NCI-H748 (cell line): ENCODE results near the gene ANKRD11.
"Not testable (repeated sequence)": the region's sequence is repeated elsewhere in the genome, so short reads cannot be mapped to it uniquely, and the experiment has no call there.

ENCODE experiments used
- DNase-seq: peaks from one replicate; lab custom pipeline; 2025; ENCODE audit not compliant: unreplicated experiment; lab: John Stamatoyannopoulos, UW

Gene ANKRD11

GRCh38 chr16:89318871-89319630 lies 171.3 kb downstream of the ANKRD11 start:
- no peak for DNase-seq

DNA sequence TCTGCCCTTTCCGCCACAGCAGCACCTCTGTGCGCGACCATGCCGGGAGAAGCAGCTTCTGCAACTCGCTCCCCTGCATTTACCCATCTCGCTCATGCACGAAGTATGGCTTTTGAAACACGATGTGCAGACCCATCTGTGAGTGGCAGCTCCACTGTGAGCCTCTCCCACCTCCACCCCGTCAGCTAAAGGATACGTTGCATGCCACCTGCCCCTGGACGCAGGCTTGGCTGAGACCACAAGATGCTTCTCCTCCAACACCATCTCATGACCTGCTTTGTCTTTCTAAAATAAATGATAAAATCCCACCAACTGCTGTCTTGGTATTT lies 172.0 kb downstream of the ANKRD11 start:
- no peak for DNase-seq

GRCh38 chr16:89317729-89318429 lies 172.5 kb downstream of the ANKRD11 start:
- no peak for DNase-seq

DNA sequence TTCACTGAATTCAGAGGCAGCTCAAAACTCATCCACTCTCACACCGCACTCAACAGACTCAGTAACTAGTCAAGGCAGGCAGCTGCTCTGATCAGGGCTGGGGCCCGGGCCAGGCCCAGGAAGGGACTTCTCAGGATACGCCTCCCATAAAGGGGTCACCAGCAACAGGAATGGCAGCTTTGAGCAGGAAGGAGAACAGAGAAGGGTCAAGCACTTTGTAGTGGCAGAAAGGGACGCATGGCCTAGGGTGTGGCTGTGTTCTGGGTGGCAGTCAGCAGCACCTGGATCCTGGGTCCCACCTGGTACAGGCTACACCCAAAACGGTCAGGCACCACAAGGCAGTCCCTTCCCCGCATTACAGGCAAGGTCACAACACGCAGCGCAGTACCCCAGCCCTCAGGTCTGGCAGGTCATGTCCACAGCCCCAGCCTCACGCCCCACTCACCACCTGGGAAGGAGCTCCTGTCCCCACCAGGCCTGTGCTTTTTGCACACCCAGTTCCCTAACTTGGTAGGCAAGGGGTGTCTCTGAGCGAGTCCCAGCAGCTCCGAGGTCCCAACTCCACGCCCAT lies 173.2 kb downstream of the ANKRD11 start:
- DNase-seq, result no peak

GRCh38 chr16:89316701-89317100 lies 173.7 kb downstream of the ANKRD11 start:
- no peak for DNase-seq

- no peak for DNase-seq
These were observed 174.4 kb downstream of the ANKRD11 start for GRCh38 chr16:89315791-89316581.

DNA sequence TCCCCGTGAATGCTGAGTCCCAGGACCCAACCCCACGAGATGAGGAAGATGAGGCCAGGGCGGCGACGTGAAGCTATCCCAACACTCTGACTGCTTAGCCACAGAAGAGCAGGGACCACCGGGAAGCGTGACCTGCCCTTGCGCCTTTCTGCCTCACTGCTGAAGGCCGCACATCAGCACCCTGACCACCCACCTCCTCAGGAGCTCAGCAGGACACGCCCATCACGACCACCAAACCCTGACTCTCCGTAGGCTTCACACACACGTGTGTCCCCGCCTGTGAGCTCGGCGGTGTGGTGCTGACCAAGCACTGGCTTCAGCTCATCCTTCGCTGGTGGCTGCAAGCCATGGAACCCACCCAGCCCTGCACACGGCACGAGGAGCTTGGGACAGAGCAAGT lies 175.1 kb downstream of the ANKRD11 start:
- DNase-seq, result no peak

- DNase-seq, result no peak
These were observed 175.5 kb downstream of the ANKRD11 start for GRCh38 chr16:89314854-89315253.

DNA sequence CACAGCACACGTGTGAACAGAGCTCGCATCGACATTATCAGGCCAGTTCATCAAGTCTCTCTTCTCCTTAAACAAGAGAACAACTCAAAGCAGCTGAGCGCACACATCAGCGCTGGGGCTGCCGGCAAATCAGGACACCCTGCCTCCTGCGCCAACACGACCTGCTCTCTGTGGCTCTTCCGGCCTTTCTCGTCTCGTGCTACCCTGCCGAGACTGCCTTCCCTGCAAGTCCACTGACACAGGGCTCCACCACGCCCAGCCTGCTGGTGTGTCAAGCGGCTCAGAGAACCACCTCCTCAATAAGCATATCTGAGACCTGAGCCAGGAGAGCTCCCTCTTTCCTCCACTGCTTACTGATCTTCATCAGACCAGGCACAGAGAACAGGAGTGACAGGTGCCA lies 176.0 kb downstream of the ANKRD11 start:
- DNase-seq, result no peak

DNA sequence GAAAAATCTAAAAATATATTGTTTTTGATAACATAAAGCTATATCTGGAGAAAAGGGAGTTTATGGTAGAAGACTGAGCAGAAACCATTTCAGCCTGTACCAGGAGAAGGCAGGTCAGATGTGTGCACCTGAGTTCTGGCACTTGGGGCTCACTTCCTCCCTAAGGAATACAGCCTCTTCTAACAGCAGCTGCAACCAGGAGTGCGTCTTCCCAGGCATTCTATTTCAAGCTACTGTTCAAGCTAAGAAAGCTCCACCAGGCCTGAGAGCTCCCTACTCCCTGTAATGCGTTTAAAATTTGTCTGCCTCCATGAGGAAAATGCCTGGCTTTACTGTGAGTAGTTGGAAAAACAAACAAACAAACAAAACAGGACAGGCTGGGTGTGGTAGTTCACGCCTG lies 176.8 kb downstream of the ANKRD11 start:
- DNase-seq, result no peak

DNA sequence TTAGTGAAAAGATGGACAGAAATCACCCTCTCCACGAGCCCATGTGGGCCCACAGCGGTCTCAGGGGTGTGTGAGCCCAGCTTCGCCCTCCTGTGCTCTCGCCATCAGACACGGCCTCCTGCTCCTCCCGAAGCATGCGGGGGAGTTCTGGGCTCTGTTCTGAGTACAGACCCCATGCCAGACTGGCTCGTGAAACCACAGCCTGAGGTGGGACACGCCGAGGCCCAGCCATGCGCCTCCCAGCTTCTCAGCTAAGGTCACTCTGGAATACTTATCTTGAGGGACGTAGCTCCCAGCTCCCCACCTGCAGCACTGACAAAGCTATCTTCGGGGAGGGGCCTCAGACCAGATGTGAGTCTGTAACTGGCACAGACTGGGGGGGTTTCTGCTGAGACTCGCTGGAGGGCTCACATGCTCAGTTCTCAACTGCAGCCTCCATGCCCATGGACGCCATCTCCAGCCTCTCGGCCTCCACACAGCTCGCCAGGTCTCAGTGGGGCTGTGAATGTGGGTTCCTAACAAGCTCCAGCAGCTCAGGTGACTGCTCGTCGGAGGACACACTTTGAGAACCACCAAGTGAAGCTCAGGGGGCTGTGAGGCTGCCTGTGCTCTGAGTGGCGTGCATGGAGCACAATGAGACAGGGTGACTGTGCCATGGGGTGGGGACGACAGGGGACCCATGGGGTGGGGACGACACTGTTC lies 177.6 kb downstream of the ANKRD11 start:
- no peak for DNase-seq

DNA sequence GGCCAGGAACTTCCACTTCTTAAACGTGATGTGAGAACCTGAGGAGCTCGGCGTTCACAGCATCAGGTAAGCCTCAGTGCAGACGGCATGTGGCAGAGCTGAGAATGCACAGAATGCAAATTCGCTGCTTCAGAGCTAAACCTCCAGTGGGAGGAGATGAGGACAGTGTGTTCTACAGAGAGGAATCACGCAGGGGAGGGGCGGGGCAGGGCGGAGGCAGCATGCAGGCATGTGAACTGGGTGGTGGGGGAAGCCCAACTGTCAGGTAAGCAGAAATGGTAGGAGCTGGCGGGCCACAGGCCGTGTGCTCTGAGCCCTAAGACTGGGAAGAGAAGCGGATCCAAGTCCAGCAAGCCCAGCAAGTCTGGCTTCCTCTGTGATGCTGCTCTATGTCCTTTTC lies 178.2 kb downstream of the ANKRD11 start:
- DNase-seq, result no peak

- no peak for DNase-seq
These were observed 178.7 kb downstream of the ANKRD11 start for GRCh38 chr16:89311636-89312035.

GRCh38 chr16:89309438-89310122 lies 180.8 kb downstream of the ANKRD11 start:
- no peak for DNase-seq

DNA sequence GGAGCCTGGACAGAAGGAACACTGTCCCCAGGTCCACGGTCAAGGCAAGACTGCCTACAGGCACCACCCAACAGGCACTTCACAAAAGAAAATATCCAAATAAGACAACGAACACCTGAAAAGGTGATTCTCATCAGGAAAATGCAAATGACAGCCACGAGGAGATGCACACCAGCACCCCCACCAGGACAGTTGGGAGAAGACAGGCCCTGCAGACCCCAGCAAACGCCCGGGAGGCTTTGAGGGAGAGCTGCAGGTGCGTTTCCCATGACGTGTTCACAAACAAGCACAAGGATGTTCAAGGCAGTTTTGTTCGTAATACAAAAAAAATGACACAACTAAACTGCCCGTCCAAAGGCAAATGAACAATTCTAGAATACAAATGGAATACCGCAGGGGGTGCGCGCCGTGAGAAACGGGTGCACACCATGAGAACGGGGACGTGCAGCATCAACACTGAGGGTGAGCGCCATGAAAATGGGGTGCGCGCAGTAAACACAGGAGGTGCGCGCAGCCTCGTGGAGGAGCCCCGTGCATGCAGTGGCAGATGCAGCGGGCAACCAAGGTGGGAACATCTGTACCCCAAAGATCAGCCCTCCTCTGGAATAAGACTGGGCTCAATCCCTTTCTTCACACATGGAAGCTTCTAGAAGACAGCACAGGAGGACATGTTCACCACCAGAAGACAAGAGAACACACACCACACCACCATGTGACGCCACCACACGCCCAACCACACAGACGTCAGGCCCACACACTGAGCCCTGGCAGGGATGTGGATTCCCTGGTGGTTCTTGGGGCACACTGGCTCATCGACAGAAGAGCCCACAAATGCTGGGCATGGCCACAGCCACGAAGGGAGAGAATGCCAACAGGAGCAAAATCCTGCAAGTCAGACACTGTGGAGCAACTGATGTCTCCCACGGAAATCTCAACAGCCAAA lies 181.7 kb downstream of the ANKRD11 start:
- no peak for DNase-seq

DNA sequence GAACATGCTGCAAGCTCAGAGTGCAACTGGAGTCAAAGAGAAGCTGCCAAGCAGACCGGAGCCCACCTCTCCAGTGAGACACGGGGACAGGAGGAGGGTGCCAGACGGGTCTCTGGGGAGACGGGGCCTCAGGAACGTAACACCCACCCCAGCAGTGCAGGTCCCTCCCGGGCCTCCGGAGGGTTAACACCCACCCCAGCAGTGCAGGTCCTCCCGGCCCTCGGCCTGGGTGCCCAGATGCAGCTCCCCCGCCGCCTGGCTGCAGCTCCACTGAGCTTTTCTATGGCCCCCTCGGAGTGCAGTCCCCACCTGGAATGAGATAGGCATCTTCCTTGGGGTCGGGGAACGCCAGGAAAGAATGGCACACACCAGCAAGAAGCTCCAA lies 182.9 kb downstream of the ANKRD11 start:
- DNase-seq, result no peak

GRCh38 chr16:89306457-89307420 lies 183.6 kb downstream of the ANKRD11 start:
- not testable (repeated sequence) for DNase-seq
